OCI-LY1 (cell line): ENCODE data around the gene WNT2.

ENCODE experiments used
- CTCF ChIP-seq: fragments of 200-600 bp; sonication (generic), shearing (Covaris generic); IDR thresholded peaks from 2 replicates; pipeline ENCODE4 v1.5.1; 2017; ENCODE audit warnings: mild to moderate bottlenecking, antibody characterized with exemption, low read length, moderate library complexity, mixed read lengths
- EZH2 ChIP-seq: fragments of 200-600 bp; sonication (generic), shearing (Covaris generic); IDR thresholded peaks from 2 replicates; pipeline ENCODE4 v1.8.0; 2017; ENCODE audit warnings: borderline replicate concordance, mixed run types, mild to moderate bottlenecking, antibody characterized with exemption, low read length, moderate library complexity, mixed read lengths

- no peak for TF ChIP-seq CTCF
- no peak for TF ChIP-seq EZH2
Measured at GRCh38 chr7:117251687-117252086, 71.2 kb downstream of the WNT2 start.
